ENCODE results near the gene MINAR1.

MINAR1 gene

DNA sequence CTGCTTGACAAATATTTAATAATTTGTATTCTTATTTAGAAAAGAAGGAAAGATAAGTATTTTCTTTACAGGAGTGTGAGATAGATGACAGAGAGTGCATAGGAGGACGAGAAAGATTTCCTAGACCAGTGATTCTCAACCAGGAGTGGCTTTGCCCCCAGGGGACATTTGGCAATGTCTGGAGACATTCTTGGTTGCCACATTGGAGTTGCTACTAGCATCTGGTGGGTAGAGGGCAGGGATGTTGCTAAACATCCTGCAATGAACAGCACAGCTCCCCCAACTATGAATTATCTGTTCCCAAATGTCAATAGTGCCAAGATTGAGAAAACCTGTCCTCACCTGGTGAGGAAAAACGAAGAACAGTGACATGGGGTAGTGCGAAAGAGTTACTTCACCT is 30.8 kb upstream of the MINAR1 start:
- TF ChIP-seq, protein P1, sequence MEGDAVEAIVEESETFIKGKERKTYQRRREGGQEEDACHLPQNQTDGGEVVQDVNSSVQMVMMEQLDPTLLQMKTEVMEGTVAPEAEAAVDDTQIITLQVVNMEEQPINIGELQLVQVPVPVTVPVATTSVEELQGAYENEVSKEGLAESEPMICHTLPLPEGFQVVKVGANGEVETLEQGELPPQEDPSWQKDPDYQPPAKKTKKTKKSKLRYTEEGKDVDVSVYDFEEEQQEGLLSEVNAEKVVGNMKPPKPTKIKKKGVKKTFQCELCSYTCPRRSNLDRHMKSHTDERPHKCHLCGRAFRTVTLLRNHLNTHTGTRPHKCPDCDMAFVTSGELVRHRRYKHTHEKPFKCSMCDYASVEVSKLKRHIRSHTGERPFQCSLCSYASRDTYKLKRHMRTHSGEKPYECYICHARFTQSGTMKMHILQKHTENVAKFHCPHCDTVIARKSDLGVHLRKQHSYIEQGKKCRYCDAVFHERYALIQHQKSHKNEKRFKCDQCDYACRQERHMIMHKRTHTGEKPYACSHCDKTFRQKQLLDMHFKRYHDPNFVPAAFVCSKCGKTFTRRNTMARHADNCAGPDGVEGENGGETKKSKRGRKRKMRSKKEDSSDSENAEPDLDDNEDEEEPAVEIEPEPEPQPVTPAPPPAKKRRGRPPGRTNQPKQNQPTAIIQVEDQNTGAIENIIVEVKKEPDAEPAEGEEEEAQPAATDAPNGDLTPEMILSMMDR (IDR thresholded peaks at IDR 0.05; ENCODE audit: low read depth, low read length, missing control alignments), result no peak
- DNase-seq (ENCODE audit: low read depth), result no peak
- no peak overlapping the region for H3K4me3 ChIP-seq (ENCODE audit: low read depth, low read length)

- no peak overlapping the region for H3K4me3 ChIP-seq (ENCODE audit: low read depth, low read length)
- no peak for DNase-seq (ENCODE audit: low read depth)
These were observed 30.0 kb upstream of the MINAR1 start for GRCh38 chr15:79402136-79402535.

GRCh38 chr15:79403501-79403900 is 28.6 kb upstream of the MINAR1 start:
- H3K4me3 ChIP-seq (ENCODE audit: low read depth, low read length), result no peak overlapping the region
- DNase-seq (ENCODE audit: low read depth), result no peak
- TF ChIP-seq, protein P1 (IDR thresholded peaks at IDR 0.05; ENCODE audit: low read depth, low read length, missing control alignments), result no peak

More at GRCh38 chr15:79402136-79402535, 30.0 kb upstream of the MINAR1 start:
- TF ChIP-seq, protein P1 (IDR thresholded peaks at IDR 0.05; ENCODE audit: low read depth, low read length, missing control alignments), result no peak

GRCh38 chr15:79406210-79406609 is 25.9 kb upstream of the MINAR1 start:
- H3K4me3 ChIP-seq (ENCODE audit: low read depth, low read length), result no peak overlapping the region
- TF ChIP-seq, protein P1 (IDR thresholded peaks at IDR 0.05; ENCODE audit: low read depth, low read length, missing control alignments), result no peak
- DNase-seq (ENCODE audit: low read depth), result no peak

DNA sequence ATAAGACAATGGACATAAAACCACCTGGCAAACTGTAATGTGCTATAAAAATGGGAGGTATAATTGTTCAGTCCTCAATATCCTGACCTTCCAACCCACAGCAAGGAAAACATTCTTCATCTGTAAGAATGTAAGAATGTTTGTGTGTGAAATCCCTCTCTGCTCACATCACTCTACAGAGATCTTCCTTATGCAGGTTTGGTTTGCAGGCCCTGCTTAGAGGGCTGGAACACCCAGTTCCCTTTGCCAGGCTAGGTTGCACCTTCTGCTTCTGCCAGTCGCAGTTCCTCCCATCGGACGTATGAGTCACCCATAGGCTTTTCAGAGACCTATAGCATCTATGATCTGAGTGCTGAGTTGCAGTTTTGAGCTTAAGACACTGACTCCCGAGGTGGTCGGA is 24.1 kb upstream of the MINAR1 start:
- TF ChIP-seq, protein P1 (IDR thresholded peaks at IDR 0.05; ENCODE audit: low read depth, low read length, missing control alignments), result no peak
- H3K4me3 ChIP-seq (ENCODE audit: low read depth, low read length), result no peak overlapping the region
- no peak for DNase-seq (ENCODE audit: low read depth)

GRCh38 chr15:79410237-79410636 is 21.9 kb upstream of the MINAR1 start:
- no peak for DNase-seq (ENCODE audit: low read depth)
- TF ChIP-seq, protein P1 (IDR thresholded peaks at IDR 0.05; ENCODE audit: low read depth, low read length, missing control alignments), result no peak
- no peak overlapping the region for H3K4me3 ChIP-seq (ENCODE audit: low read depth, low read length)

GRCh38 chr15:79412010-79412409 is 20.1 kb upstream of the MINAR1 start:
- H3K4me3 ChIP-seq (ENCODE audit: low read depth, low read length), result no peak overlapping the region
- TF ChIP-seq, protein P1 (IDR thresholded peaks at IDR 0.05; ENCODE audit: low read depth, low read length, missing control alignments), result no peak
- no peak for DNase-seq (ENCODE audit: low read depth)

Measured in GM12864 (cell line).